GM12878 (cell line): Measurements from ENCODE around the gene CPVL.

Source experiments
- MEF2A ChIP-seq: IDR thresholded peaks from 2 replicates; pipeline ENCODE4 v1.6.1; 2011; ENCODE audit warnings: low read depth, mild to moderate bottlenecking, low read length, moderate library complexity; ENCODE audit not compliant: insufficient read depth
- NFYB ChIP-seq: IDR thresholded peaks from 2 replicates; pipeline ENCODE4 v1.6.1; 2011; ENCODE audit warnings: low read depth, mild to moderate bottlenecking, low read length, improper control_type of control experiment, moderate library complexity; ENCODE audit not compliant: insufficient read depth
- POLR2AphosphoS2 ChIP-seq: IDR thresholded peaks from 2 replicates; pipeline ENCODE4 v1.6.1; 2011; ENCODE audit warnings: low read depth, mild to moderate bottlenecking, low read length, improper control_type of control experiment, moderate library complexity
- SMARCA5 ChIP-seq: fragments of 450-650 bp; IDR thresholded peaks from 2 replicates; pipeline ENCODE4 v1.6.1; 2017; ENCODE audit warnings: mild to moderate bottlenecking
- SREBF2 ChIP-seq: IDR thresholded peaks from 2 replicates; pipeline ENCODE4 v1.6.1; 2012; ENCODE audit warnings: mild to moderate bottlenecking, low read length
- STAT1 ChIP-seq: fragments of 450-650 bp; conservative IDR thresholded peaks from 2 replicates; pipeline ENCODE4 v1.6.1; 2014; ENCODE audit warnings: antibody characterized with exemption, mild to moderate bottlenecking
- TF ChIP-seq, protein P1 (sequence below), 3 experiments: IDR thresholded peaks in 2 of 3; conservative IDR thresholded peaks in 1 of 3; 2 replicates each; pipeline ENCODE4 v1.5.1; 2011; ENCODE audit warnings: low read depth in 3 of 3, low read length in 3 of 3, mild to moderate bottlenecking in 3 of 3, control low read depth in 2 of 3, moderate library complexity in 2 of 3, inconsistent platforms in 1 of 3, mixed read lengths in 1 of 3; ENCODE audit not compliant: control insufficient read depth in 2 of 3, insufficient read depth in 1 of 3; ENCODE audit errors: extremely low read depth in 1 of 3
- TF ChIP-seq, protein P2 (sequence below): fragments of 450-650 bp; IDR thresholded peaks from 2 replicates; pipeline ENCODE4 v1.6.1; 2017; ENCODE audit warnings: mild to moderate bottlenecking, moderate library complexity

DNA sequence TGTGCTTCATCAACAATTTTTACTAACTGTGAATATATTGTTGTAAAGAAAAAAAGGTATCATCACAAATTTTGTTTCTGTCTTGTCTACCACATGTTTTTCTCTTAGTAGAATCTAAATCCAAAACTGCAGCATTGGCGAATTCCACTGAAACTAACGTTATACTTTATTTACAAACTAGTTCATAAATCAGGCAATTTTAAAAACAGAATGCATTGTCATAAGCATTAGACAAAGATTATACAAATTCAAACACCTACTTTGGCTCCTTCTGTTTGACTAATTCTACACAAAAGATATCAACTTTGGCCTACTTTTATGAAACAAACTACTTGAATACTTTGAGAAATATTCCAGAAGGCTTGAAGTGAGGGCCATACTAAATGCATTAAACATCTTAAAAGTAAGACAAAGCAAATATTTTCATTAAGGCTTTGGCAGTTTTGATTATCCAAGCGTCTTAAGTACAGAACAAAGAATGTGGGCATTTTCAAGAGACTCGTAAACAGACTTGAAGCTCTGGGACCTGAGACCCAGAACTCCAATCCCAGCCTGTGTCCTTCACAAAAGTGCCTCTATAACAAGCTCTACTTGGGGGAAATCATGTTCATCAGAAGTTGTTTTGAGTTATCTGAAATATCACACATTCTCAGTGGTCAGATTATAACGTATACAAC lies 81.0 kb downstream of the CPVL start:
- TF ChIP-seq MEF2A: no peak
- no peak for TF ChIP-seq STAT1
- no peak for TF ChIP-seq POLR2AphosphoS2
- no peak for TF ChIP-seq NFYB
- no peak for TF ChIP-seq SREBF2
- no peak for TF ChIP-seq SMARCA5
- TF ChIP-seq, protein P1, sequence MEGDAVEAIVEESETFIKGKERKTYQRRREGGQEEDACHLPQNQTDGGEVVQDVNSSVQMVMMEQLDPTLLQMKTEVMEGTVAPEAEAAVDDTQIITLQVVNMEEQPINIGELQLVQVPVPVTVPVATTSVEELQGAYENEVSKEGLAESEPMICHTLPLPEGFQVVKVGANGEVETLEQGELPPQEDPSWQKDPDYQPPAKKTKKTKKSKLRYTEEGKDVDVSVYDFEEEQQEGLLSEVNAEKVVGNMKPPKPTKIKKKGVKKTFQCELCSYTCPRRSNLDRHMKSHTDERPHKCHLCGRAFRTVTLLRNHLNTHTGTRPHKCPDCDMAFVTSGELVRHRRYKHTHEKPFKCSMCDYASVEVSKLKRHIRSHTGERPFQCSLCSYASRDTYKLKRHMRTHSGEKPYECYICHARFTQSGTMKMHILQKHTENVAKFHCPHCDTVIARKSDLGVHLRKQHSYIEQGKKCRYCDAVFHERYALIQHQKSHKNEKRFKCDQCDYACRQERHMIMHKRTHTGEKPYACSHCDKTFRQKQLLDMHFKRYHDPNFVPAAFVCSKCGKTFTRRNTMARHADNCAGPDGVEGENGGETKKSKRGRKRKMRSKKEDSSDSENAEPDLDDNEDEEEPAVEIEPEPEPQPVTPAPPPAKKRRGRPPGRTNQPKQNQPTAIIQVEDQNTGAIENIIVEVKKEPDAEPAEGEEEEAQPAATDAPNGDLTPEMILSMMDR (IDR thresholded peaks at IDR 0.05 in 2 of 3, conservative IDR thresholded peaks at IDR 0.05 in 1 of 3; ENCODE audit: control insufficient read depth in 2 of 3, extremely low read depth in 1 of 3, insufficient read depth in 1 of 3, low read depth in 3 of 3, low read length in 3 of 3): no peak
- TF ChIP-seq, protein P2, sequence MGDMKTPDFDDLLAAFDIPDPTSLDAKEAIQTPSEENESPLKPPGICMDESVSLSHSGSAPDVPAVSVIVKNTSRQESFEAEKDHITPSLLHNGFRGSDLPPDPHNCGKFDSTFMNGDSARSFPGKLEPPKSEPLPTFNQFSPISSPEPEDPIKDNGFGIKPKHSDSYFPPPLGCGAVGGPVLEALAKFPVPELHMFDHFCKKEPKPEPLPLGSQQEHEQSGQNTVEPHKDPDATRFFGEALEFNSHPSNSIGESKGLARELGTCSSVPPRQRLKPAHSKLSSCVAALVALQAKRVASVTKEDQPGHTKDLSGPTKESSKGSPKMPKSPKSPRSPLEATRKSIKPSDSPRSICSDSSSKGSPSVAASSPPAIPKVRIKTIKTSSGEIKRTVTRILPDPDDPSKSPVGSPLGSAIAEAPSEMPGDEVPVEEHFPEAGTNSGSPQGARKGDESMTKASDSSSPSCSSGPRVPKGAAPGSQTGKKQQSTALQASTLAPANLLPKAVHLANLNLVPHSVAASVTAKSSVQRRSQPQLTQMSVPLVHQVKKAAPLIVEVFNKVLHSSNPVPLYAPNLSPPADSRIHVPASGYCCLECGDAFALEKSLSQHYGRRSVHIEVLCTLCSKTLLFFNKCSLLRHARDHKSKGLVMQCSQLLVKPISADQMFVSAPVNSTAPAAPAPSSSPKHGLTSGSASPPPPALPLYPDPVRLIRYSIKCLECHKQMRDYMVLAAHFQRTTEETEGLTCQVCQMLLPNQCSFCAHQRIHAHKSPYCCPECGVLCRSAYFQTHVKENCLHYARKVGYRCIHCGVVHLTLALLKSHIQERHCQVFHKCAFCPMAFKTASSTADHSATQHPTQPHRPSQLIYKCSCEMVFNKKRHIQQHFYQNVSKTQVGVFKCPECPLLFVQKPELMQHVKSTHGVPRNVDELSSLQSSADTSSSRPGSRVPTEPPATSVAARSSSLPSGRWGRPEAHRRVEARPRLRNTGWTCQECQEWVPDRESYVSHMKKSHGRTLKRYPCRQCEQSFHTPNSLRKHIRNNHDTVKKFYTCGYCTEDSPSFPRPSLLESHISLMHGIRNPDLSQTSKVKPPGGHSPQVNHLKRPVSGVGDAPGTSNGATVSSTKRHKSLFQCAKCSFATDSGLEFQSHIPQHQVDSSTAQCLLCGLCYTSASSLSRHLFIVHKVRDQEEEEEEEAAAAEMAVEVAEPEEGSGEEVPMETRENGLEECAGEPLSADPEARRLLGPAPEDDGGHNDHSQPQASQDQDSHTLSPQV: no peak
